ENCODE measurements around the gene NFIA. TPM values are rescaled to one million over a fixed set of nuclear protein-coding genes. Genes with fewer than 3 reads are reported as not detected.

Gene NFIA
- total RNA-seq, result 10 to 100 TPM; 33.5 to 94.3 (median 44.9) TPM

DNA sequence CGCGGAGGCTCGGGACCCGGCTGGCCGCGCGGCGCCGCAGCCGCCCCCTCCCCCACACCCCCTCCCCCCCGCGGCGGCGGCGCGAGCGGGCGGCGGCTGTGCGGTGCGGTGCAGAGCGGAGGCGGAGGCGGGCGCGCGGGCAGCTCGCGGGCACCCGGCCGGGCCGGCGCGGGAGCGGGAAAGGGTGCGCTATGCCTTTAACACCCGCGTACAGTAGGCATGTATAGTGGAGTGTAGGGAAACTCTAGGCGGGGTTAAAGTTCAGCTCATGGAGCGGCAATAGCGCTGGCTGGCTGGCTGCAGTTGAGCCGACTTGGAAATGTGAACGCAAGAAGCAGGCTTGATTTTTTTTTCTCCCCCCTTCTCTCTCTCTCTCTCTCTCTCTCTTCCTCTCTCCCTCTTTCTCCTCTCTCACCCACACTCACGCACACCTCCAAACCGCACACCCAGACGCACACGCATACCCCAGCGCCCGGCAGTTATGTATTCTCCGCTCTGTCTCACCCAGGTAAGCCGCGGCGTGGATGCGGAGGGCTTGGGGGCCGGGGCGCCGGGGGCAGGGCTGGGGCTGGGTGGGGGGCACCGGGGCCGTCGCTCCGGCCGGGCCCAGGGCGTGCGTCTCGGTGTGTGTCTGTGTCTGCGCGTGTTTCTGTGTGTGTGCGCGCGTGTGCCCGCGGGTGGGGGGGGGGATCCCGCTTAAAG lies at the start of gene NFIA:
TSS of gene NFIA (plus strand) at position 251 of the 702 bp plus-strand sequence.
- WGBS, 2 donors, result 0 to 2% methylated on average over 18 to 42 of the region's 73 CpGs
- peak within 1 kb of the TSS; percentile 85 to 97 (median 95) for H3K27ac ChIP-seq
- DNase-seq (peak; percentile 64 to 91), ATAC-seq (ENCODE audit: low FRiP score in 2 of 2) (peak; percentile 52 to 59)
- H3K4me3 ChIP-seq, result peak within 1 kb of the TSS; percentile 60 to 93 (median 69)
- peak in 1 of 2 donors; percentile 24 for TF ChIP-seq POLR2AphosphoS5 (IDR thresholded peaks at IDR 0.05)
- TF ChIP-seq, protein P1, sequence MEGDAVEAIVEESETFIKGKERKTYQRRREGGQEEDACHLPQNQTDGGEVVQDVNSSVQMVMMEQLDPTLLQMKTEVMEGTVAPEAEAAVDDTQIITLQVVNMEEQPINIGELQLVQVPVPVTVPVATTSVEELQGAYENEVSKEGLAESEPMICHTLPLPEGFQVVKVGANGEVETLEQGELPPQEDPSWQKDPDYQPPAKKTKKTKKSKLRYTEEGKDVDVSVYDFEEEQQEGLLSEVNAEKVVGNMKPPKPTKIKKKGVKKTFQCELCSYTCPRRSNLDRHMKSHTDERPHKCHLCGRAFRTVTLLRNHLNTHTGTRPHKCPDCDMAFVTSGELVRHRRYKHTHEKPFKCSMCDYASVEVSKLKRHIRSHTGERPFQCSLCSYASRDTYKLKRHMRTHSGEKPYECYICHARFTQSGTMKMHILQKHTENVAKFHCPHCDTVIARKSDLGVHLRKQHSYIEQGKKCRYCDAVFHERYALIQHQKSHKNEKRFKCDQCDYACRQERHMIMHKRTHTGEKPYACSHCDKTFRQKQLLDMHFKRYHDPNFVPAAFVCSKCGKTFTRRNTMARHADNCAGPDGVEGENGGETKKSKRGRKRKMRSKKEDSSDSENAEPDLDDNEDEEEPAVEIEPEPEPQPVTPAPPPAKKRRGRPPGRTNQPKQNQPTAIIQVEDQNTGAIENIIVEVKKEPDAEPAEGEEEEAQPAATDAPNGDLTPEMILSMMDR (IDR thresholded peaks at IDR 0.05), result peak in 1 of 6 experiments; percentile 5
- TF ChIP-seq EP300 (IDR thresholded peaks at IDR 0.05), result no peak
- peak in 2 of 4 donors; percentile 32 to 40 for TF ChIP-seq POLR2A (IDR thresholded peaks at IDR 0.05)
- H3K4me1 ChIP-seq, result peaks cover 34 to 58% (median 43%) of the 10 kb centered on the region in 4 donors
- no peaks in the 10 kb centered on the region for H3K27me3 ChIP-seq
- H3K9me3 ChIP-seq, result no peaks in the 10 kb centered on the region
- no peaks in the 10 kb centered on the region for H3K36me3 ChIP-seq

DNA sequence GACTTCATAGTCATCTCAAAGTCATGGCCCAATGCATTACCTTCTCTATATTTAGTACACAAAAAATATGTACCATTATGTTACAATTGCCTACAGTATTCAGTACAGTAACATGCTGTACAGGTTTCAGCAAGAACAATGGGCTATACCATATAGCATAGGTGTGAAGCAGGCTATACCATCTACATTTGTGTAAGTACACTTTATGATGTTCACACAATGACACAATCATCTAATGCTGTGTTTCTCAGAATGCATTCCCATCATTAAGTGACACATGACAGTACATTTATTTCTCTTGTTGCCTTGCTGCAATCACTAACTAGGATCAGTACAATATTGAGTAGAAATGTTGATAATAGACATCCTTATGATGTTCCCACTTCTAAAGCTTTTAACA lies 46.5 kb upstream of the NFIA start:
- DNase-seq (no peak), ATAC-seq (ENCODE audit: low FRiP score in 2 of 2) (no peak)
- H3K9me3 ChIP-seq, result no peaks in the 10 kb centered on the region
- H3K4me1 ChIP-seq, result no peaks in the 10 kb centered on the region
- no peak overlapping the region for H3K4me3 ChIP-seq
- no peaks in the 10 kb centered on the region for H3K36me3 ChIP-seq
- no peak overlapping the region for H3K27ac ChIP-seq
- TF ChIP-seq EP300 (IDR thresholded peaks at IDR 0.05) (no peak), POLR2AphosphoS5 (IDR thresholded peaks at IDR 0.05) (no peak), POLR2A (IDR thresholded peaks at IDR 0.05) (no peak)
- TF ChIP-seq, protein P1 (IDR thresholded peaks at IDR 0.05), result no peak
- no peaks in the 10 kb centered on the region for H3K27me3 ChIP-seq

DNA sequence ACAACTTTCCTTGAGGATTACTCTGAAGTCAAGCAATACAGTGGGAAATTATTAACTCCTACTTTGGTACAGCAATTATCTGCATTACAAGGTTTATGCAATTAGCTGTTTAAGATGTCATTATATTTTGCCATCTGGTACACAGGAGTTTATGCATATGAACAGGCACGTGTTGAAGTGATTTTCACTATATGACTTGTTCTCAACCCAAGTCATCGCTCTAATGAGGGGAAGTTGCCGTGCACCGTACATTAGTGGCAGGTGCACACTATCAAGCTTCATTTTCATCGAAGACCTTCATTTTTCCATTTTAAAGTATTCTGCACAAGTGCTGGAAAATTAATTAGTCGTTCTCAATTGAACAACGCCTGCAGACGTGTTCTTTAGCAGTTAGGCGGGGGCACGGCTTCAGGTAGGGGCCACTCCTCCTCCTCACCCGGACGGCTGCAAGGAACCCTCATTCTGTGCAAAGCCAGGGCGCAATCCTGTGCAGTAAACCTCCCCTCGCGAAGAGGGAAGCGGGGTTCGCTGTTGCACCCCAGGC lies 39.8 kb upstream of the NFIA start:
- Histone ChIP-seq H3K9me3 (no peaks in the 10 kb centered on the region), H3K27me3 (no peaks in the 10 kb centered on the region), H3K27ac (peak overlapping the region; percentile 69 to 87 (median 74)), H3K36me3 (no peaks in the 10 kb centered on the region), H3K4me3 (peak overlapping the region; percentile 38 to 60 (median 52)), H3K4me1 (peaks cover 3 to 17% (median 6%) of the 10 kb centered on the region in 4 donors)
- DNase-seq (no peak), ATAC-seq (ENCODE audit: low FRiP score in 2 of 2) (no peak)
- TF ChIP-seq, protein P1 (IDR thresholded peaks at IDR 0.05), result no peak
- no peak for TF ChIP-seq POLR2A (IDR thresholded peaks at IDR 0.05)
- no peak for TF ChIP-seq EP300 (IDR thresholded peaks at IDR 0.05)
- no peak for TF ChIP-seq POLR2AphosphoS5 (IDR thresholded peaks at IDR 0.05)
- 37 to 38% methylated on average over 13 to 14 of the region's 17 CpGs for WGBS, 2 donors

DNA sequence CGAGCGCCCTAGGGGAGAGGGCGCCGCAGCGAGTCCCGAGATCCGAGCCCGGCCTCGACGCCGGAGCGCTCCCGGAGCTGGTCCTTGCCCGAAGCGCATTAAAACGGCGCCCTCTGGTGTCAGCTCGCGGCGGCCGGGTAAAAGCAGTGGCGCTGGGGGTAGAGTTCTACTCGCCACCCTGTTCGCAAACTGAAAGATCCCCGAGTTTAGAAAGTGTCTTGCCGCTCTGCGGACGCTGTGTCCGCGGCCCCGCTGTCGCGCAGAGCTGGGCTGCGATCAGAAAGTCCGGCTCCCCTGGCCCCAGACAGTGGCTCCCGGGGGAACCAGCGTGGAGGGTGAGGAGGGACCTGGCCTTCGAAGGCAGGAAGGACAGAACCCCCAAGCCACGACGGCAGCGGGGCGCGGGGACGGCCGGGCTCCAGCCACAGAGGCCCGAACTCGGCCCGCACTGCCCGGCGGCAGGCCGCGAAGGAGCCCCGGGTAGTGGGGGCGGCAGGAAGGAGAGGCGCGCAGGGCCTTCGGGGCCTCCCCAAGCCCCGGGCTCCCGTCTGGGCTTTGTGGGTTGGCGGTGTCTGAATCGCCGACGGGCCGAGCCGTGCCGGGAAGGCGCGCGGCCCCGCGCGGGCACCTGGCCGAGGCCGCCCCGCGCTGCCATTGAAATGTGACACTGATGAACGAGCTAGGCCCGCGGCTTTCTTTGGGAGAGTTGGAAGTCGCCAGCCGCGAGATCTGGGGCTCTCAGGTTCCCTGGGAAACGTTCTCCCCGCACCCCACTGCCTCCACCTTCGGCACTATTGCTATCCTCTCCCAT lies 39.1 kb upstream of the NFIA start:
- H3K4me3 ChIP-seq, result peak overlapping the region; percentile 38 to 60 (median 52)
- TF ChIP-seq POLR2AphosphoS5 (IDR thresholded peaks at IDR 0.05) (peak in 1 of 2 donors; percentile 23), EP300 (IDR thresholded peaks at IDR 0.05) (no peak), POLR2A (IDR thresholded peaks at IDR 0.05) (peak in 1 of 4 donors; percentile 49)
- TF ChIP-seq, protein P1 (IDR thresholded peaks at IDR 0.05), result peak; percentile 78 to 94 (median 88)
- peak overlapping the region; percentile 69 to 87 (median 74) for H3K27ac ChIP-seq
- no peaks in the 10 kb centered on the region for H3K27me3 ChIP-seq
- peaks cover 3 to 17% (median 6%) of the 10 kb centered on the region in 4 donors for H3K4me1 ChIP-seq
- H3K36me3 ChIP-seq, result no peaks in the 10 kb centered on the region
- DNase-seq (peak; percentile 90 to 98), ATAC-seq (ENCODE audit: low FRiP score in 2 of 2) (peak; percentile 93 to 98)
- no peaks in the 10 kb centered on the region for H3K9me3 ChIP-seq
- 9 to 20% methylated on average over 24 to 57 of the region's 85 CpGs for whole genome bisulfite sequencing, 2 donors

Data from upper lobe of left lung (tissue), 6 donors.